HCT116 (cell line): ENCODE data around the gene RFX3. TPM values are rescaled to one million over a fixed set of nuclear protein-coding genes. Genes with fewer than 3 reads are reported as not detected.

Source experiments
- ATAC-seq: fragments of 200-7000 bp; cut with Tn5 transposase; 2 replicates; pipeline ENCODE4 v1.9.1; 2020; ENCODE audit warnings: mild to moderate bottlenecking, moderate library complexity
- BruUV-seq: library from RNA; stranded (reverse); fragments of 400-500 nt; replicated peaks from 2 replicates; lab custom pipeline; 2021; lab: Mats Ljungman, UMichigan
- CTCF ChIA-PET: fragments of 300-600 bp; sonication (Branson Sonifier 250); formaldehyde crosslinking; loops from one replicate; lab custom pipeline; 2021; ENCODE audit warnings: antibody characterized with exemption; lab: Charles Lee
- POLR2A ChIA-PET: fragments of 300-600, 350-600 bp; sonication (Branson Sonifier 250); formaldehyde crosslinking; loops from one replicate; lab custom pipeline; 2021; ENCODE audit warnings: antibody characterized with exemption; lab: Charles Lee
- RAD21 ChIA-PET, 2 experiments: fragments of 300-600 bp; sonication (Branson Sonifier 250); formaldehyde crosslinking; loops; one replicate each; lab custom pipeline; 2023; ENCODE audit warnings: low total read pairs in 2 of 2; ENCODE audit not compliant: uncharacterized antibody in 2 of 2, unreplicated experiment in 2 of 2, low non-redundant PET in 1 of 2; lab: Charles Lee
- DNase-seq: peaks from one replicate; pipeline ENCODE4 v3.0.0-alpha.2; 2010; ENCODE audit warnings: low read depth, low spot score
- H2AFZ ChIP-seq: fragments of 200-600 bp; shearing (Covaris generic), sonication (generic); 2 replicates; pipeline ENCODE4 v1.6.1; 2017; ENCODE audit warnings: low read depth, mixed run types, mixed read lengths, antibody characterized with exemption, low read length; ENCODE audit not compliant: poor library complexity, severe bottlenecking
- H3K27ac ChIP-seq: 2 replicates; pipeline ENCODE4 v1.5.1; 2012; ENCODE audit warnings: low read depth, low read length
- H3K27me3 ChIP-seq: fragments of 200-600 bp; sonication (generic); 2 replicates; pipeline ENCODE4 v1.6.1; 2016; ENCODE audit warnings: mixed run types, low read length, mixed read lengths; ENCODE audit not compliant: insufficient read depth
- H3K36me3 ChIP-seq, 2 experiments: fragments of 200-500 bp in 1 of 2; fragments of 200-600 bp in 1 of 2; sonication (Bioruptor generic) in 1 of 2; sonication (generic) in 1 of 2; 2 replicates each; pipeline versions ENCODE4 v1.5.1 to v1.6.1; 2014 to 2016; ENCODE audit warnings: low read length in 2 of 2, inconsistent platforms in 1 of 2, mixed read lengths in 1 of 2, mixed run types in 1 of 2; ENCODE audit not compliant: insufficient read depth in 2 of 2, control insufficient read depth in 1 of 2
- H3K4me1 ChIP-seq, 2 experiments: fragments of 200-600 bp in 1 of 2; sonication (generic) in 1 of 2; 2 replicates each; pipeline versions ENCODE4 v1.5.1 to v1.6.1; 2012 to 2017; ENCODE audit warnings: low read length in 2 of 2, inconsistent platforms in 1 of 2, mild to moderate bottlenecking in 1 of 2, mixed read lengths in 1 of 2, mixed run types in 1 of 2, moderate library complexity in 1 of 2; ENCODE audit not compliant: insufficient read depth in 2 of 2, control insufficient read depth in 1 of 2
- H3K4me2 ChIP-seq: fragments of 200-600 bp; sonication (generic); 2 replicates; pipeline ENCODE4 v1.6.1; 2017; ENCODE audit warnings: mixed run types, low read length, mixed read lengths
- H3K4me3 ChIP-seq, 2 experiments: fragments of 200-600 bp in 1 of 2; sonication (generic) in 1 of 2; replicated peaks in 1 of 2; 2 replicates each; pipeline ENCODE4 v1.5.1; 2011 to 2016; ENCODE audit warnings: low read length in 2 of 2, control low read depth in 1 of 2, low read depth in 1 of 2, mild to moderate bottlenecking in 1 of 2, mixed read lengths in 1 of 2, mixed run types in 1 of 2
- H3K79me2 ChIP-seq: fragments of 200-600 bp; sonication (generic); 2 replicates; pipeline ENCODE4 v1.6.1; 2017; ENCODE audit warnings: mild to moderate bottlenecking, mixed run types, low read length, moderate library complexity, mixed read lengths; ENCODE audit not compliant: insufficient read depth
- H3K9ac ChIP-seq: fragments of 200-600 bp; sonication (generic); 2 replicates; pipeline ENCODE4 v1.6.1; 2016; ENCODE audit warnings: low read length, mixed read lengths
- H3K9me2 ChIP-seq: fragments of 200-600 bp; sonication (generic), shearing (Covaris generic); 2 replicates; pipeline ENCODE4 v1.6.1; 2017; ENCODE audit warnings: mixed run types, mild to moderate bottlenecking, moderate library complexity; ENCODE audit not compliant: insufficient read depth
- H3K9me3 ChIP-seq, 2 experiments: fragments of 200-500 bp in 1 of 2; fragments of 200-600 bp in 1 of 2; sonication (Bioruptor generic) in 1 of 2; sonication (generic) in 1 of 2; 2 replicates each; pipeline ENCODE4 v1.6.1; 2014 to 2017; ENCODE audit warnings: low read length in 2 of 2, mixed read lengths in 2 of 2, inconsistent platforms in 1 of 2, low read depth in 1 of 2, mild to moderate bottlenecking in 1 of 2, mixed run types in 1 of 2, moderate library complexity in 1 of 2; ENCODE audit not compliant: control insufficient read depth in 1 of 2, insufficient read depth in 1 of 2
- H4K20me1 ChIP-seq: fragments of 200-600 bp; sonication (generic), shearing (Covaris generic); 2 replicates; pipeline ENCODE4 v1.6.1; 2017; ENCODE audit warnings: mixed run types, mild to moderate bottlenecking, moderate library complexity; ENCODE audit not compliant: insufficient read depth
- EGR1 ChIP-seq: IDR thresholded peaks from 2 replicates; pipeline ENCODE4 v1.6.1; 2012; ENCODE audit warnings: low read depth
- EZH2 ChIP-seq: fragments of 200-600 bp; sonication (generic); IDR thresholded peaks from 2 replicates; pipeline ENCODE4 v1.6.1; 2017; ENCODE audit warnings: antibody characterized with exemption, mixed run types
- EZH2phosphoT487 ChIP-seq: fragments of 200-600 bp; IDR thresholded peaks from 2 replicates; pipeline ENCODE4 v1.6.1; 2018; ENCODE audit warnings: antibody characterized with exemption, borderline replicate concordance
- JUND ChIP-seq: IDR thresholded peaks from 2 replicates; pipeline ENCODE4 v1.6.1; 2012
- POLR2A ChIP-seq: IDR thresholded peaks from 2 replicates; pipeline ENCODE4 v1.7.0; 2011; ENCODE audit warnings: borderline replicate concordance; ENCODE audit not compliant: insufficient read depth, insufficient read length; ENCODE audit errors: extremely low read depth
- POLR2AphosphoS5 ChIP-seq: IDR thresholded peaks from 2 replicates; pipeline ENCODE4 v1.6.1; 2011; ENCODE audit warnings: mild to moderate bottlenecking, low read depth, low read length, moderate library complexity
- RAD21 ChIP-seq: IDR thresholded peaks from 2 replicates; pipeline ENCODE4 v1.6.1; 2012; ENCODE audit warnings: low read depth, mild to moderate bottlenecking
- SP1 ChIP-seq: IDR thresholded peaks from 2 replicates; pipeline ENCODE4 v1.6.1; 2012; ENCODE audit warnings: low read depth
- SRF ChIP-seq: IDR thresholded peaks from 2 replicates; pipeline ENCODE4 v1.6.1; 2012; ENCODE audit warnings: low read depth
- ZBTB33 ChIP-seq: IDR thresholded peaks from 2 replicates; pipeline ENCODE4 v1.6.1; 2011; ENCODE audit warnings: mild to moderate bottlenecking, low read length, moderate library complexity; ENCODE audit not compliant: insufficient replicate concordance; ENCODE audit errors: extremely low read depth
- ZFX ChIP-seq: fragments of 450-650 bp; IDR thresholded peaks from 2 replicates; pipeline ENCODE4 v1.6.1; 2017
- ZNF274 ChIP-seq: fragments of 200-500 bp; sonication (Bioruptor generic); IDR thresholded peaks from 2 replicates; pipeline ENCODE4 v1.6.1; 2014; ENCODE audit warnings: mild to moderate bottlenecking, low read depth, low read length, inconsistent platforms
- intact Hi-C: fragments of 100-400 bp; cut with micrococcal nuclease; formaldehyde crosslinking; loops from 2 replicates; pipeline ENCODE4 v1.10.0; 2022
- total RNA-seq: library from RNA; stranded (reverse); gene quantifications from one replicate; pipeline ENCODE4 v1.2.1, GENCODE V29; 2021; ENCODE audit not compliant: unreplicated experiment
- TF ChIP-seq, protein P1 (sequence below), 3 experiments: fragments of 200-600 bp in 1 of 3; sonication (generic) in 1 of 3; IDR thresholded peaks in 2 of 3; conservative IDR thresholded peaks in 1 of 3; 2 replicates each; pipeline ENCODE4 v1.5.1; 2012 to 2017; ENCODE audit warnings: low read depth in 2 of 3, low read length in 2 of 3, antibody characterized with exemption in 1 of 3, borderline replicate concordance in 1 of 3, control low read depth in 1 of 3, mild to moderate bottlenecking in 1 of 3, mixed read lengths in 1 of 3, mixed run types in 1 of 3, moderate library complexity in 1 of 3; ENCODE audit not compliant: insufficient read depth in 1 of 3
- TF ChIP-seq, protein P2 (sequence below): IDR thresholded peaks from 2 replicates; pipeline ENCODE4 v1.6.1; 2012

The RFX3 gene
- total RNA-seq, 1 experiment from 2014 or later: 11.8 TPM

- BruUV-seq: no TSS peak
Observed at GRCh38 chr9:3532158-3532557, 6.4 kb upstream of the RFX3 start.

GRCh38 chr9:3528451-3528850 is 2.6 kb upstream of the RFX3 start:
- Histone ChIP-seq H4K20me1 (no peaks in the 10 kb centered on the region), H3K4me3 (no peak overlapping the region), H3K4me1 (peaks cover 3 to 22% of the 10 kb centered on the region in 2 experiments; a peak in 2 of 4 replicates), H2AFZ (no peak overlapping the region), H3K79me2 (peaks cover 33% of the 10 kb centered on the region), H3K9ac (no peak overlapping the region), H3K27me3 (no peaks in the 10 kb centered on the region), H3K36me3 (no peaks in the 10 kb centered on the region; a peak in 1 of 4 replicates), H3K9me3 (no peaks in the 10 kb centered on the region), H3K4me2 (no peak overlapping the region), H3K9me2 (no peaks in the 10 kb centered on the region), H3K27ac (no peak overlapping the region)
- intact Hi-C loops: loop anchor here (10.0 kb wide), 2 partner anchors 284 to 674 kb away; no protein-coding TSS in a partner anchor
- ChIA-PET CTCF (interaction anchor here (2.5 kb wide), 1 partner anchor 61 kb away, joined by 8 read pairs; no protein-coding TSS in a partner anchor), RAD21 (no interaction called here), POLR2A (interaction anchor here (1.4 kb wide), 1 partner anchor 48 kb away, joined by 3 read pairs; no protein-coding TSS in a partner anchor)
- TF ChIP-seq JUND (no peak), EZH2 (no peak), RAD21 (no peak), POLR2AphosphoS5 (no peak), ZBTB33 (no peak), POLR2A (no peak), EGR1 (no peak), EZH2phosphoT487 (no peak), SP1 (no peak), SRF (no peak)
- TF ChIP-seq, protein P1, sequence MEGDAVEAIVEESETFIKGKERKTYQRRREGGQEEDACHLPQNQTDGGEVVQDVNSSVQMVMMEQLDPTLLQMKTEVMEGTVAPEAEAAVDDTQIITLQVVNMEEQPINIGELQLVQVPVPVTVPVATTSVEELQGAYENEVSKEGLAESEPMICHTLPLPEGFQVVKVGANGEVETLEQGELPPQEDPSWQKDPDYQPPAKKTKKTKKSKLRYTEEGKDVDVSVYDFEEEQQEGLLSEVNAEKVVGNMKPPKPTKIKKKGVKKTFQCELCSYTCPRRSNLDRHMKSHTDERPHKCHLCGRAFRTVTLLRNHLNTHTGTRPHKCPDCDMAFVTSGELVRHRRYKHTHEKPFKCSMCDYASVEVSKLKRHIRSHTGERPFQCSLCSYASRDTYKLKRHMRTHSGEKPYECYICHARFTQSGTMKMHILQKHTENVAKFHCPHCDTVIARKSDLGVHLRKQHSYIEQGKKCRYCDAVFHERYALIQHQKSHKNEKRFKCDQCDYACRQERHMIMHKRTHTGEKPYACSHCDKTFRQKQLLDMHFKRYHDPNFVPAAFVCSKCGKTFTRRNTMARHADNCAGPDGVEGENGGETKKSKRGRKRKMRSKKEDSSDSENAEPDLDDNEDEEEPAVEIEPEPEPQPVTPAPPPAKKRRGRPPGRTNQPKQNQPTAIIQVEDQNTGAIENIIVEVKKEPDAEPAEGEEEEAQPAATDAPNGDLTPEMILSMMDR (IDR thresholded peaks at IDR 0.05 in 2 of 3, conservative IDR thresholded peaks at IDR 0.05 in 1 of 3; ENCODE audit: borderline replicate concordance in 1 of 3, insufficient read depth in 1 of 3, low read depth in 2 of 3, low read length in 2 of 3): no peak
- TF ChIP-seq, protein P2, sequence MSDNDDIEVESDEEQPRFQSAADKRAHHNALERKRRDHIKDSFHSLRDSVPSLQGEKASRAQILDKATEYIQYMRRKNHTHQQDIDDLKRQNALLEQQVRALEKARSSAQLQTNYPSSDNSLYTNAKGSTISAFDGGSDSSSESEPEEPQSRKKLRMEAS: no peak
- no peak for DNase-seq
- ATAC-seq: no peak
- no TSS peak for BruUV-seq

More at GRCh38 chr9:3532158-3532557, 6.4 kb upstream of the RFX3 start:
- ChIA-PET CTCF (no interaction called here), RAD21 (no interaction called here), POLR2A (no interaction called here)
- ATAC-seq: no peak
- DNase-seq: no peak
- H3K9me3 ChIP-seq: no peaks in the 10 kb centered on the region
- peaks cover 9% of the 10 kb centered on the region for H3K79me2 ChIP-seq
- H3K4me1 ChIP-seq: peaks cover 3 to 12% of the 10 kb centered on the region in 2 experiments; a peak in 2 of 4 replicates
- no peak overlapping the region for H2AFZ ChIP-seq
- no peak overlapping the region for H3K4me2 ChIP-seq
- H3K36me3 ChIP-seq: no peaks in the 10 kb centered on the region; a peak in 1 of 4 replicates
- no peak overlapping the region for H3K9ac ChIP-seq
- no peak overlapping the region for H3K27ac ChIP-seq
- no peak overlapping the region for H3K4me3 ChIP-seq
- intact Hi-C loops: no loop called here
- H3K27me3 ChIP-seq: no peaks in the 10 kb centered on the region
- no peaks in the 10 kb centered on the region for H4K20me1 ChIP-seq
- TF ChIP-seq ZNF274 (no peak), ZFX (no peak), EZH2 (no peak)
- H3K9me2 ChIP-seq: no peaks in the 10 kb centered on the region
